Activated CD4-positive, CD25-positive, alpha-beta regulatory T cell treated with anti-CD3 and anti-CD28 coated beads, Interleukin-2, amount 50 U/mL, for 72 hours (primary cell): ENCODE data around the gene NEDD4L.

Experiments
- DNase-seq: peaks from one replicate; pipeline ENCODE4 v3.0.0; 2021

NEDD4L gene

DNA sequence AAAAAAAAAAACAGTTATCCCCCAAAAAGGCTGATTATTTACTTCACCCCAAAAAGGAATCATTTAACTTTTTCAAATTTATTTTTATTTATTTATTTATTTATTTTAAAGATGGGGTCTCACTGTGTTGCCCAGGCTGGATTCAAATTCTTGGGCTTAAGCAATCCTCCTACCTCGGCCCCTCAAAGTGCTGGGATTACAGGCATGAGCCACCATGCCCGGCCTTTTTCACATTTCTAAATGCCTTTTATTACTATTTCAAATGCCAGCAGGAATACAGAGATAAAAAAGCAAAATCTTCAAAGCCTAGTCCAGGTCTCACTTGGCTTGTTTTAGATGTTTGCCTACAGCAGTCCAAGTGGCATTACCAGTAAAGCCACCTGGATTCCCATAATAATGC is 345.7 kb downstream of the NEDD4L start:
- DNase-seq, result no peak

DNA sequence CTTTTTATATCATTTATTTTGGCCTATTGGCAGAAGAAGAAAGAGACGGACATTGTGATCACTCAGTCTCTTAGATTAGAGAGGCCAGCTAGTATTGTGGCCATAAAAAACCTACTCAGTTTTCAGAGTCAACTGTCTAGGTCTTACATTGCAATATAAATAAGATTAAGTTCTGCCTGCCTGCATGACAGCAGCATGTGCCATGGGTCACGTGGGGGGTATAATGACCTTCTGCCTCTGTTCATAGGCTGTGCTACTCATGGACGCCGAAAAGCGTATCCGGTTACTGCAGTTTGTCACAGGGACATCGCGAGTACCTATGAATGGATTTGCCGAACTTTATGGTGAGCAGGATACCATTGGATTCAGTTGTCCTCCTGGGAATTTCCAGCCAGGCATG is 346.4 kb downstream of the NEDD4L start:
- DNase-seq, result no peak

DNA sequence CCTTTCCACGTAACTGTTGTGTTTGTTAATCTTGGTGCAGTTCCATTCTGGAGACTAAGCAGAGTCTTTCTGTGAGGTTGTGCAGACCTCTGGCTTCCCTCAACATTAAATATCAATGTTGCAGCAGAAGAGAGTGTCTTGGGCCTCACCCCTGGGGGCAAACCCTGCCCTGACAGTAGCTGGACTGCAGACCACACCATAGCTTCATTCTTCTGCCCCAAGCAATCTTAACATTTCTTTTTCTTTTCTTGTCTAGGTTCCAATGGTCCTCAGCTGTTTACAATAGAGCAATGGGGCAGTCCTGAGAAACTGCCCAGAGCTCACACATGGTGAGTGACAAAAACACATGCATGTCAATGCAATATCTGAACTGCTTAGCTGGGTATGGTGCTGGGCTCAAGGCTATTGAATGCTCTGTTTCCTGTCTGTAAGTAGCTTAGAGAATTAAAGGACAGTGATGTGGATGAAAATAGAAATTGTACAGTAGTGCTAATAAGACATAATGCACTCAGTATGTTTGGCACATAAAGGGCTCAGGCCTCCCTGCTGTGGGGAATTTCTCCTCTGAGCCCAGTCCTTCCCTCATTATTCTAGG is 347.3 kb downstream of the NEDD4L start:
- no peak for DNase-seq

DNA sequence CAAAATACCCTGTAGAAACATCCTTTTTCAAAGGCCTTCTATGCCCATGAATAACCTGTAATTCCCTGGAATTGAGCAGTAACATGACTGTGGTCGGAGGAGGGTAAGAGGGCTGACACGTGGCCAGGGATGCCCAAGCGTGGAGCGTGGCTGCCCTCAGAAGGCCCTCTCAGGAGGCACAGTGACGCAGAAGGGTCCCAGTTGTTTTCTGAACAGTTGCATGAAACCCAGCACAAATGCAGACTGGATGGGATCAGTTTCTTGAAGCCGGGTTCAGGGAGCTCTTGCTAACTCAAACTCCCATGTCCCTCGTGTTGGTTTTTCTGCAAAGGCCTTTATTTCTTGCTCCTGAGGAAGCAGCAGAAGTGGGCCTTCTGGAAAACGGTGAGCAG is 347.9 kb downstream of the NEDD4L start:
- no peak for DNase-seq

DNA sequence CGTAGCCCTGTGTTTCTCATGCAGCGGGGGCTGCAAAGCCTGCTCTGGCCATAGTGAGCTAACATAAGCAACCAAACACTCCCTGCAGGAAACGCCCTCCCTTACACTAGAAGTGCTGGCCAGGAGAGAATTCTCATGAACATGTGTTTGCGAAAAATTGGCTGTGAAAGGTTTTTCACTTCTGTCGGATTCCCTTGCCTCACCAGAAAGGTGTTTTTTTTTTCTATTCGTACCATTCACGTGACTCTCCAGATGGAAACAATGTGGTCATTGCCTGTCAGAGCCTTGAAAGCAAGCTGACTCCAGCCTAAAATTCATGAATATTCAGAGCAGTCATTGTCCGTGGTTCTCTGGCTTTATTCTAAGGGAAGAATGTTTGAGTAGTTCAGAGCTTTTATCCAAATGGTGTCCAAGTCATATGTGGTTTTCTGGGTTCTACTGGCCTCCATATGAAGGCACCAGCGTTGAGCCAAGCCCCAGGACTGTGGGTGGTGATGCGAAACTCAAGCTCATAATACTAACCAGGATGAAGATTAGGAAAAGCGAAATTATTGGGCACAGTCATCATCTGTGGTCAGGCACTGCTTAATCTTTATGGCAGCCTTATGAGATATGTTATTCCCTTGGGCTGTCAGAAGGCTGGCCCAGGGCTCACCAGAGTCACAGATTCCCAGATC is 348.4 kb downstream of the NEDD4L start:
- DNase-seq, result no peak

DNA sequence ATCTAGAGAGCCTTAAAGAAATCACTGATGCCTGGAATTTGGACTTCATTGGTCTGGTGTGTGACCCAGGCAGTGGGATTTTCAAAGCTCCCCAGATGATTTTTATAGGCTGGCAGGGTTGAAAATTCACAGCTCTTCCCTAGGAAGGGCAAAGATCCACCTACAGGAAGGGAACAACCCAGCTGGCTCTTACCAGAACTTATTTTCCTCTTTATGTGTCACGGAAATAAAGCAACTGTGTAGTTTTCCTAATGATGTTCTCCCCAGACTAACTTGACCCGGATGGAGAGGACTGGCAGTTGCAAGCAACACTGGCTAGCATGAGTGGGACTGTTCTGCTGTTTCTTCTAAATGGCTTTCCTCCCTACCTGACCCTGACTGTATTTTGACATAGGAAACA is 349.3 kb downstream of the NEDD4L start:
- no peak for DNase-seq

DNA sequence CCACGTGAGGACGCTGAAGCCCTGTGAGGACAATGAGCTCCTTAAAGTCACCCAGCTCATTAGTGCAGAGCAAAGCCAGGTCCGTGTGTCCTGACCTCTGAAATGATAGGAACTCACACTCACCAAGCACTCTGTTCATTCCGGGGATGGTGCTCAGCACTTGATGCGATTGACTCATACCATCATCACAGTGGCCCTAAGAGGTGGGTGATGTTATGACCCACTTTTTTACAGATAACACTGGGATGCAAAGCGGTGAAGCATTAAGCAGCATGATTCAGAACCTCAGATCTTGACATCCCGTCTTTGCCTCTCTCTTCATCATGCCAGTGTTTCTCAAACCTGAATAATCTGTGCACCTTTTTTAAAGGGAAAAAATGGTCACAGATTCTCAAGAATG is 350.0 kb downstream of the NEDD4L start:
- DNase-seq, result no peak

DNA sequence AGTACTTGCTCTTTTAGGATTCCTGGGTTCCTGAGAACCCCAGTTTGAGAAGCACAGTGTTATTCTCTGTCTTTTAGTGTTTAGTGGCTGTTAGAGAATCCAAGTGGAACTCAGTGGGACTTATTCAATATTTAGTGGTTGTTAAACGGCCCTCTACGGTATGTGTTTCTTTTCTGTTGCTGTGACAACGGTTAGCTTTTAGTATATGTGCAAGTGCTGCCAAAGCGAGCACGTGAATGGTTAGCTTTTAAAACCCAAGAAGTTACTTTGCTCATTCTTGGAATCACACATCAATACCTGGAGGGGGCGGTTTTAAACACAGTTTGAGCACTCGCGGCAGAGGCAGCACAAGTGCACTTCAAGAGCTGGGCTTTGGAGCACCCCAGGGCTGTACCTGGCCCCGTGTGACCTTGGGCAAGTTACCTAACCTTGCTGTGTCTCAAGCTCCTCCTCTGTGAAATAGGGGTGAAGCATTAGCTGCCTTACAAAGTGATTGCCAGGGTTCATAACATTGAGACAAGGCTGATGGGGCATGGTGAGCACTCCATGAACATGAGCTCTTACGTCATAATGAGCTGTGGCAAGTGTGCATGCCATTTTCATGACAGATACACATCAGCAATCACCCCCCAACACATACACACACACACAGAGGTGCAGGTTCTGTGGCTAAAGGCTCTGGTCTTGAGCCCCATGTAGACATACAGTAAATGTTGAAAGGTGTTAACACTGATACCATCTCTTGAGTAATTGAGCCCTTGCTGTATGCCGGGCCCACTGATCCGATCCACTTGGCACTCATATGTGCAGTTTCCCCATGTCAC is 350.8 kb downstream of the NEDD4L start:
- no peak for DNase-seq

DNA sequence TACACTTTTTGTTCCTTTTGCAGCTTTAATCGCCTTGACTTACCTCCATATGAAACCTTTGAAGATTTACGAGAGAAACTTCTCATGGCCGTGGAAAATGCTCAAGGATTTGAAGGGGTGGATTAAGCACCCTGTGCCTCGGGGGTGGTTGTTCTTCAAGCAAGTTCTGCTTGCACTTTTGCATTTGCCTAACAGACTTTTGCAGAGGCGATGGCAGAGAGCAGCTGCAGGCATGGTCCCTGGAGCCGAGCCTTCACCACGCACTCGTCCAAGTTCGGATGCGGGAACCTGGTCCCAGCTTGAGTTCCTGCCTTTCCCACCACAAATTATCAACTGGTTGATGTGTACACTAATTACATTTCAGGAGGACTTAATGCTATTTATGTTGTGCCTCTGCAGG is 352.1 kb downstream of the NEDD4L start:
- no peak for DNase-seq

DNA sequence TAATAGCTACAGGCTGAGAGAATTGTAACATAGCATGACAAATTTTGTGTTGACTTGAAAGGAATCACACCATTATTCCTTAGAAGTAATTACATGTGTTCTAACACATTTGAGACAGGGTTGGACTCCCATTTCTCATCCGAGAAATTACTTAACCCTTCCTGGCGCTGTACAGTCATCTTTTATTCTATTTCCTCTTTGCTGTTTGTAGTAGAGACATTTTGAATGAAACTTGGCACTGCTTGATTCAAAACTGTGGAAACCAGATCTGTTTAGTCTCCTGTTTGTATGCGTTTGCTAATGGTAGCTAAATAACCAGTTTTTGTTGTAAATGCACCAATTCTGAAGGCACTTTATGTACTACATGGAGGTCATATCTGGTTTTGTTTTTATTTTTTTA is 352.9 kb downstream of the NEDD4L start:
- DNase-seq, result no peak

DNA sequence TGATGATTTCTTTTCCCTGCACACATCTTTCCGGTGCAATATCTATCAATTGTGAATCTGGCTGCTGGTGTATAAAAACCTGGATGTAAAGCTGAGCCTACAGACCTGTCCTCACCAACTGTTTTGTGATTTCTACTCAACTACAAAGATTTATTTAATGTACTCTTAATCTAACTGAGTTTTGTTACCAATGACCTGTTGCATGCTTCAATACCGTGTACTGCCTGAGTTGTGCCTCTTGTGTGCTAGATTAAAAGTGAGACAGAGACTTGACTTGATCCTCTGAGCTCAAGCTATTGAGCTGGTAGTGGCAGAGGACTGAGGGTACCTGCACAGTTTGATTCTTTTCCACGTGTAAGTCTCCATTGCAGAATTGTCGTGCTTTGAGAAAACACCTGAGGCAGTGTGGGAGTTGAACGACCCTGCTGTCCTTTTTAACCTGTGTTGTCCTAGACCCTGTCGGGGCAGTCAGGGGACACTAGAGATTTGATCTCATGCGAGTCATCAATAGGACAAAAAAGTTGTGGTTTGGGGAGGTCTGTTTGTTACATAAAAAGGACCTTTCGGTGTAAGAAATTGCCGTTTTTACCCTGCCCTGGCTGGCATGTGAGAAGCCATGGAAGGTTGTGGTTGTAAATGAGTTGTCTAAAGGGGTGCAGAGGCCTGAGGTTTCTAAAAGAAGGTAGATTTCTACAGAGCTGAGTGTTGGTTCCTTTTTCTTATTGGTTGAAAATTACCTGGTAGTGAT is 353.5 kb downstream of the NEDD4L start:
- DNase-seq, result no peak

DNA sequence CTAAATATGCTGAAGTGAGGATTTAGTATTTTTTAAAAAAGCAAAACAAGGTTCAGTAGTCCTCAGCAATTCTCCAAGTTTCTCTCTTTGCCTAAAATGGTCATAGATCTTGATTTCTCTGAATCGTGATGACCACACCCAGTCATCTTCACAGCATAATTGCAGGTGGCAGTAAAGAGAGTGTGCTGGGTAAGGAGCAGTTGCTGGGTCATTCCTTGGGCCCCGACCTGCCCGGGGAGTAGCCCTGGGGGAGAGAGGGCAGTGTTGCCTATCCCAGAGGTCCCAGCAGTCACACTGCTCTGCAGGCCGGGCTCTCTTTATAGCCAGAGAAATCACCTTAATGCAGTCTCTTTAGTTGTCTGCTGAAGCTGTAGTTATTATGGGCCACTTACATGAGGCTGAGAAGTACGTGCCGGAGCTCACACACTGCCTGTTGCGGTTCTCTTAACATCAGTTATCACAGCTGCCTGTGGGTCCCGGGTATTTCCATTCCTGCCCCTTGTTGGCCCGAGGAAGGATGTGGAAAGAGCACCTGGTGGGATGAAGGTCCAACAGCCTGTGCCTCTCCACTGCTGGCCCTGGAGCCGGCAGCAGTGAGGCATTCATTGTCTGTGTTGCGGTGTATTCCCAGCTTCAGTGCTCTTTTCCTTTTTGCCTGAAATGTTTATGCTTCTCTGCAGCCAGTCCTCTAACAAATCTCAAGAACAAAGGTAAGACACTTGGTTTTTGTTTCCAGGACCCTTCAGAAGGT is 354.8 kb downstream of the NEDD4L start:
- DNase-seq, result no peak

DNA sequence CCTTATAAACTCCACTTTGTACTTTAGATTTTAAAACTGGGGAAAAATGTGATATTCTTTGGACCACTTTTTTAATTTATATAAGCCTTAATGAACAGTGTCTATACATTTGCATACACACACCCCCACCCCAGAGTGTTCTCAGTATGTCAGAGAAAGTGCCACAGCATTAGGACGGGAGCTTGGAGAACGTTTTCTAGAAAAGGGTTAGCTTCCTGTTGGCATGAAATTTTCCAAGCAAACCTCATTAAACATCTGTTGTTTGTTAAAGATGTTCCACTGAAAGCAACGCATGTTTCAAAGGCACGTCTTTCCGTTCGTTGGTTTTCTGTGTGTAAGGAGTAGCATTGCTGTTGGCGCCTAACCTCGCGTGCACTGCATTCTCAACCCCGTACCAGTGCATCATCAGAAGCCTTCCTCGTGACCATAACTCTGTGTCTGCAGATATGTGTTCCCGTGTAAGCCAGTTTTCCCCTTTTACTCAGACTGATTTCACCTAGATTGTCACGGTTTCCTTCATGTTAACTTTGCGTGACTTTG is 356.4 kb downstream of the NEDD4L start:
- no peak for DNase-seq

DNA sequence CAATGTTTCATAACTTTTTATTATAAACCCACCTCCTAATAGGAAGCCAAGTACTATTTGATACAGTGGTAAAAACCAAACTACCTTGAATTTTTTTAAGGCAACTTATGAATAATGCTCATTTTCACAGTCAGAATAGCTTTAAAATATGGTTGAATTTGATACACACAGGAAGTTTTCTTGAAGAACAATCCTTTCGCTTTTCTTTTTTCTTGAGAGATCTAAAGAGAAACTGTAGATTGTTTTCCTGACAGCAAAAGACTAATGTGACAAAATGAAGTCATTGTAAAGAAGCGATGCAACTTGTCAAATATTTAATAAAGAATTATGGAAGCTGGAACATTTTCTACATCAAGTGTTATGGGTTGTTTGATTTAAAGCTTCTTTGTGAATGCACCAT is 357.2 kb downstream of the NEDD4L start:
- no peak for DNase-seq

DNA sequence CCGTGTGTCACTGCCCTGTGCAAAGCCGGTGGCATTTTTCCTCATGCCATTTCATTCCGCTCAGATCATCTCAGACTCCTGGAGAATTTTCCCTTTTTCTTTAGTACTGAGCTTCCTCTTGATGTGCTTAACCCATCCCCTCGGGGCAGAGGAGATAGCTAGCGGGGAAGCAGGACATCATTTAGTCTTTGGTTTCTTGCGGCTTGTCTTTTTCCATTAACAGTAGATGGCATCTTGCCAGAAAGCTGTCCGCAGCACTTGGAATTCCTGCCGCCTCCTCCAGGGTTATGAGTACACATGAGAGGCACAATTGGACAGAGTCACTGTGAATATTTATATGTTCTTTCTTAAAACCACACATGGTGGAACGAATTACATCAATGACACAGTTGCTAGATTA is 358.2 kb downstream of the NEDD4L start:
- no peak for DNase-seq

DNA sequence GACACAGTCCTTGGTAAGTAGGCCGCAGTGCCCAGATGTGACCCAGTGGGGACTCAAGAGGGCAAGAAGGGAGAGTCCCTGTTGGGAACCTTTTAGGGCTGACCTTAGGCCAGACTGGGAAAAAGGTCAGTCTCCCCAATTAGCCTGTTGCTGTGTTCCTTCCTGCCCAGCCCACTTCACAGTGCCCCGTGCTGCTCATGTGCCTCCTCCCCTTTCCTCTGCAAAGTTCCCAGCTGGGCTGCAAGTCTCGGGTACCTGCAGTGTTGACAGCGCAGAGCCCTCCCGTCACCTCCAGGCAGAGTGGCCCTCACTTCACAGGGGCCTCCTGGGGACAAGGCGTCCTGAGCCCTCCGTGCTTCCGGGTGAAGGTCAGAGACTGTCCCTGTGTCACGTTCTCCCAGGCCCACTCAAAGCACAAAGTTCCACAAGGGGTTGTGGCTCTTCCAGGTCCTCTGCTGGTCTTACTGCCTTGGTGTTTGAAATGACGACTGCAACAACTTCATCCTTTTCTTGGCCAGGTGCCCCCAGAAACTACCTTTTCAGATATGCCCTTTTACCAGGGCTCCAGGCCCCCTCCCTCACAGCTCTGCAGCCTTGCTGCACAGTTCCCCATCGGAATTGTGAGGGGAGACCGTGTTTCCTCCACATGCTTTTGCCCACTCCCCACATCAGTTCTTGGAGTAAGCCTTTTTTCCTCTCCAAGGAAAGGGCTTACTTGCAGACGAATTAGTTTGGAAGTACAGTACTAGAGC is 359.1 kb downstream of the NEDD4L start:
- DNase-seq, result no peak

DNA sequence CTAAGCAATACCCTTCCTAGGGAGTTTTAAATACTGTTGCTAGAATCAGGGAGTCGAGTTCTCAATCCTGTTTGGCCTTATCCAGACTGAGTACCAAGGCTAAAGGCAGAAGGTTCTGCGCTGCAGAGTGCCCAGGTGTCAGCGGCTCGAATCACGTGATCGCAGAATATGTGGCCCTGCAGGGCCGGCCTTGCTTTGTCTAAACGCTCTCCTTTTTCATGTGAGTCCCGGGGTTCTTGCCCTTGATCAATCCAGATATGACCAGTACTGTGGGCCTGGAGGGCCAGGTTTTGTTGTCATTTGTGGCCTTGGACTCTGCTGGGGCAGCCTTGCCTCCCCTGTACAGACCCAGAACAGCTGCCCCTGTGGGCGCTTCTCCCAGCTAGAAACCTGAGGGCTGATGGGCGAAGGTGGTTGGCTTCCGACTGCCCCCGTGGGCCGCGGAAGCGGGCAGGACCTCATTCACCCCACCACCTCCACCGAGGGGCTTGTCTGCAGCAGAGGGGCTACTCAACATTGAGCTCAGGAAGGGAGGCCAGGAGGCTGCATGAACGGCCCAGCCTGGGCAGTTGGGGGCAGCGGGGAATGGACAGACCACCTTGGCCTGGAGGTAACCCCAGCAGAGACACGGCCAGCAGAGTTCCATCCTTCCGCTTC is 359.9 kb downstream of the NEDD4L start:
- no peak for DNase-seq

DNA sequence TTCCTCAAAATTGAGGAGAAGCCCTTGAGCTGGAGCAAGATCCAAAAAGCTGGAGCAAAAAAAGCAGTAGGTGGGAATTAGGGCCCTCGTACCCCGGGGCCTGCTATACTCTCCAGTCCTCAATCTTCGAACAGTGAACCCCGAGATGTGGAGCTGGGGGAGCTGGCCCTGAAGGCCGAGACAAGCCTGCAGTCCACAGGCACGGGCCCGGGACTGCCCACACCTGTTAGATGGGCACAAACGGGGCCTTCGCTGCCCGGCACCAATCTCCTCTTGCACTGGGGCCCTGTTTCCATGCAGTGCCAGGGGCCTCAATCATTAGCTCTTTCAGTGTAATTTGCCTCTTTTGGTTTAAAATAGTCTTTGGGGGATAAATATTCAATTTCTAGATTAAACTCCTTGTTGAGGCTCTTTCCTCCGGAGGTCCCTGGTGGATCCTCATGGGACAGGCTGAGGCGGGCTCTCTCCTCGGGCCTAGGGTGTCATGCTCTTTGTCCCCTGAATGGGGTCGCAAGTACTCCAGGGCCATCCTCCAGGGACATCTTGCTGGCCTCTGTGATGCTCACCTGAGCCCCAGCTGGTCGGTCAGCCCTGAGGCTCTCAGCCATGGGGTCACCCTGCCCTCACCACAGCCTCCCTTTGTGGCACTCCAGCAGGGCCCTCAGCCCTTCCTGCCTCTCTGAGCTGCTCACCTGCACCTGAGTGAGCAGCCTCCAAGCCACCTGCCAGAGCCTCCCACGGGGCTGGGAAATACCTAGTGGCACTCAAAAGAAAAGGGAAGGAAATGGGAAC is 361.3 kb downstream of the NEDD4L start:
- DNase-seq, result no peak

DNA sequence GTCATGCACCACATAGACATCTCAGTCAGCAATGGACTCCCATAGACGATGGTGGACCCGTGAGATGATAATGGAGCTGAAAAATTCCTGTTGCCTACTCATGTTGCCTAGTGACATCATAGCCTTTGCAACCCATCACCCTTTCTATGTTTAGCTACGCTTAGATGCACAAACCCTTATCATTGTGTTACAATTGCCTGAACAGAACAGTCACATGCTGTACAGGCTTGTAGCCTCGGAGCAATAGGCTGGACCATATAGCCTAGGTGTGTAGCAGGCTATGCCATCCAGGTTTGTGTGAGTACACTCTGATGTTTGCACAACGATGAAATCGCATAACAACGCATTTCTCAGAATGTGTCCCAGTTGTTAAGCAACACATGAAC is 363.2 kb downstream of the NEDD4L start:
- no peak for DNase-seq

DNA sequence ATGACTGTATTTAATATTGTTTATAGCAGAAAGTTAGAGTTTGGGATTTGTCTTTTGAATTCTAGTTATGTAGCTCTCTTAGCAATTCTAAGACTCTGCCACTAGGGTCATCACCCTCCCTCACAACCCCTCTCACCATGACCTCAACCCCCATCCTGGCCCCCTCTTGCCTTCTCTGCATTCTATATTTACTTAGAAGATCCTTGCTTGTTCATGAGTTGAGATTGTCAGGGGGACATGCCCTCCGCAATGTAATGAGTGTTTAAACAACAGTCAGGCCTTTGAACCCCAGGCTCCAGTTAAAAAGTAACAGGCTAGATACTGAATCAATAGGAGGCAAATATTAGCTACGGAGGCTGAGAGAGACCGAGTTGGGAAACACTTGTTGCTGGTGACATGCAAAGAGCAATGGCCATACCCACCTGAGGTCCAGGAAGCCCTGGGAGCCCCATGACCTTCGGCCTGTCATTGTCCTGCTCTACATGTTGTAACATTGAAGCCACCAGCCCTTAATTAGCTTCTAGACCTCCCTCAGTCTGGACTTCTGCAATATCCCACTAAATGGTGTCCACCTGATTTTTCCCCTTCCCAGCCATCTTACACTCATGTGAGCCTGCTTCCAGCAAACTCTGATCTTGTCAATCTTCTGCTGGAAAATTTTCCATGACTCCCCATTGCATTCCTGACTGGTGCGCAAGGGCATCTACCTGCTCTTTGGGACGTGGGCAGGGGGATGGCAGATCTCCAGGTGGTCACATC is 363.8 kb downstream of the NEDD4L start:
- no peak for DNase-seq
